GM12892 (cell line): Measurements from ENCODE around the gene ACTL7A.

Source experiments
- POLR2AphosphoS5 ChIP-seq: IDR thresholded peaks from 2 replicates; pipeline ENCODE4 v1.6.1; 2011; ENCODE audit warnings: low read depth, low read length, control low read depth
- TAF1 ChIP-seq: IDR thresholded peaks from 2 replicates; pipeline ENCODE4 v1.6.1; 2011; ENCODE audit warnings: low read depth, mild to moderate bottlenecking, control low read depth, low read length, borderline replicate concordance

- no peak for TF ChIP-seq TAF1
- no peak for TF ChIP-seq POLR2AphosphoS5
These were observed 7.1 kb downstream of the ACTL7A start for GRCh38 chr9:108869092-108869725.
